Measurements from ENCODE around the gene DNAH6. TPM values are rescaled to one million over a fixed set of nuclear protein-coding genes. Genes with fewer than 3 reads are reported as not detected.

DNAH6 gene
- total and polyA plus RNA-seq, 2 of the 8 experiments (the other 6 are each of a cell fraction or from before 2014, with no cell fraction given), result 0.06 to 0.43 TPM

DNA sequence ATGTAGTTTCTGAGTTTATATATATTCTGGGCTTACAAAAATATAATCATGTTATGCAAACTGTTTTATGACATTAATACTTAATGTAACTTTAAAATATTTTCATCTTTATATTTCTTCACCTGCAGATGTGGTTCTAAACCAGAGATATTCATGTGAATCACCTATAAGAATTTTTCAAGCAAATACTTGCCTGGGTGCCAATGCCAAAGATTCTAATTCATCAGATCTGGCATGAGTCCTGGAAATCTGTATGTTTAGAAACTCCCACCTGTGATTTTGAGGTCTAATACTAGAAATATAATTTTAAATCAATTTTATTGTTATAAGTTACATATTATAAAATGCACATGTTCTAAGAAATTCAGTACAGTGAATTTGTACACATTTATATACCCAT lies 19.9 kb upstream of the DNAH6 start:
- Histone ChIP-seq H3K4ac (replicated peaks; ENCODE audit: insufficient read length, low read depth, low read length) (no peak overlapping the region), H2AFZ (ENCODE audit: low read length) (no peak overlapping the region), H2AK5ac (ENCODE audit: low read depth, low read length) (no peak overlapping the region), H3K23ac (ENCODE audit: insufficient read length) (no peak overlapping the region), H3K23me2 (ENCODE audit: low read depth, low read length) (no peaks in the 10 kb centered on the region), H3K9ac (replicated peaks in 1 of 4; ENCODE audit: extremely low read depth in 1 of 4, low read depth in 3 of 4, low read length in 3 of 4) (no peak overlapping the region), H3K79me1 (ENCODE audit: low read depth, low read length) (no peaks in the 10 kb centered on the region), H2BK15ac (ENCODE audit: low read length) (no peak overlapping the region), H2BK5ac (ENCODE audit: low read depth, low read length) (no peak overlapping the region), H2BK12ac (ENCODE audit: low read depth, low read length) (no peak overlapping the region), H3K4me2 (ENCODE audit: insufficient read depth in 1 of 2, low read depth in 2 of 2, low read length in 2 of 2) (no peak overlapping the region), H3K4me1 (replicated peaks in 1 of 4; ENCODE audit: control insufficient read depth in 3 of 4, insufficient read depth in 4 of 4, low read length in 3 of 4) (no peaks in the 10 kb centered on the region), H2BK20ac (ENCODE audit: low read length) (no peak overlapping the region), H2BK120ac (replicated peaks; ENCODE audit: low read depth, low read length) (no peak overlapping the region), H3K79me2 (ENCODE audit: control insufficient read depth in 1 of 2, insufficient read depth in 2 of 2, low read length in 2 of 2) (no peaks in the 10 kb centered on the region), H4K91ac (replicated peaks; ENCODE audit: insufficient read length, low read length) (no peak overlapping the region), H4K5ac (ENCODE audit: insufficient read length, low read depth, low read length) (no peak overlapping the region), H3K27me3 (replicated peaks in 1 of 4; ENCODE audit: control insufficient read depth in 3 of 4, extremely low read depth in 1 of 4, insufficient read depth in 3 of 4, low read length in 3 of 4) (no peaks in the 10 kb centered on the region; a peak in 1 of 7 replicates), H3K36me3 (ENCODE audit: control insufficient read depth in 2 of 4, insufficient read depth in 4 of 4, low read length in 3 of 4) (no peaks in the 10 kb centered on the region), H3K9me3 (ENCODE audit: insufficient read depth in 2 of 2, low read depth in 1 of 2, low read length in 1 of 2) (no peaks in the 10 kb centered on the region), H4K8ac (ENCODE audit: extremely low read depth, insufficient read depth, low read length) (no peak overlapping the region), H3K14ac (ENCODE audit: insufficient read length) (no peak overlapping the region), H3K4me3 (ENCODE audit: extremely low read depth in 1 of 4, insufficient read depth in 2 of 4, low read depth in 3 of 4, low read length in 4 of 4) (no peak overlapping the region), H3K27ac (ENCODE audit: low read depth, low read length) (no peak overlapping the region), H4K20me1 (replicated peaks in 1 of 2; ENCODE audit: control insufficient read depth in 1 of 2, insufficient read depth in 2 of 2, low read length in 2 of 2) (no peaks in the 10 kb centered on the region), H3K18ac (ENCODE audit: extremely low read depth, low read length) (no peak overlapping the region), H3K56ac (replicated peaks; ENCODE audit: insufficient read length, low read depth, low read length) (no peak overlapping the region)
- CTCF ChIA-PET (ENCODE audit: partially characterized antibody), result no interaction called here
- DNase-seq (ENCODE audit: low read depth in 1 of 2, low spot score in 2 of 2), result no peak
- no peak for TF ChIP-seq RXRA (IDR thresholded peaks at IDR 0.05; ENCODE audit: insufficient read depth, low read depth, low read length)
- TF ChIP-seq KDM4A (IDR thresholded peaks at IDR 0.05; ENCODE audit: low read depth, low read length, severe bottlenecking), result no peak
- no peak for TF ChIP-seq JUN (IDR thresholded peaks at IDR 0.05; ENCODE audit: low read depth, low read length)
- no peak for FAIRE-seq
- POLR2A ChIA-PET (ENCODE audit: partially characterized antibody), result no interaction called here
